Brain microvascular endothelial cell (primary cell): Measurements from ENCODE around the gene MEGF11.

ENCODE experiments used
- DNase-seq: peaks from one replicate; pipeline ENCODE4 v3.0.0-alpha.2; 2020
- H3K27ac ChIP-seq: fragments of 250-450 bp; sonication (Bioruptor Pico); 2 replicates; pipeline ENCODE4 v1.5.1; 2020; ENCODE audit warnings: mild to moderate bottlenecking, moderate library complexity
- H3K27me3 ChIP-seq: fragments of 250-450 bp; sonication (Bioruptor Pico); replicated peaks from 2 replicates; pipeline ENCODE4 v1.5.1; 2020; ENCODE audit warnings: mild to moderate bottlenecking
- H3K36me3 ChIP-seq: fragments of 250-450 bp; sonication (Bioruptor Pico); replicated peaks from 2 replicates; pipeline ENCODE4 v1.5.1; 2020; ENCODE audit warnings: mild to moderate bottlenecking
- H3K4me3 ChIP-seq: 2 replicates; pipeline ENCODE4 v1.5.1; 2011; ENCODE audit warnings: low read depth, mild to moderate bottlenecking, control low read depth, low read length, moderate library complexity
- in situ Hi-C: cut with HindIII; loops from 2 replicates; pipeline ENCODE4 v1.10.0; 2017; ENCODE audit warnings: low sequenced_read_pairs, low pct_ligation_motif_present
- TF ChIP-seq, protein P1 (sequence below): IDR thresholded peaks from 2 replicates; pipeline ENCODE4 v1.5.1; 2011; ENCODE audit warnings: low read depth, mild to moderate bottlenecking, moderate library complexity, low read length, control low read depth, inconsistent platforms; ENCODE audit errors: missing control alignments

MEGF11 gene

DNA sequence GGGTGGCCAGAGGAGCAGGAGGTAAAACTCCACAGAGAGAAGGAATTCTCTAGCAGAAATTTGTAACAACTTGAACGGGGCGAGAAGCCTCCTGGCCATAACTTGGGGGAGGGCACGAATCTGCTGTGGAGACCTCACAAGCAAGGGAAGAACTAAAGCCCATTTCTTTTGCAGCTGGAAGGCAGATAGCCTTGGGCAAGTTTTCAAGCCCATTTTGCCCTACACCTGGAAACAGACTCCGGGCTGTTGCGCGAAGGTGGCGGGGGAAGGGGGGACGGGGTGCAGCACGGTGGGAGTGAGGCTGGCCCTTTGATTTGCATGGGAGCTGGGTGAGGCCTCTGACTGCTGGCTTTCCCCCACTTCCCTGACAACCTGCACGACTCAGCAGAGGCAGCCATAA is 168.8 kb downstream of the MEGF11 start:
- in situ Hi-C loops: no loop called here
- no peak for DNase-seq
- H3K4me3 ChIP-seq: no peak overlapping the region
- H3K36me3 ChIP-seq: no peaks in the 10 kb centered on the region
- peaks cover 7% of the 10 kb centered on the region for H3K27me3 ChIP-seq
- H3K27ac ChIP-seq: no peak overlapping the region
- TF ChIP-seq, protein P1, sequence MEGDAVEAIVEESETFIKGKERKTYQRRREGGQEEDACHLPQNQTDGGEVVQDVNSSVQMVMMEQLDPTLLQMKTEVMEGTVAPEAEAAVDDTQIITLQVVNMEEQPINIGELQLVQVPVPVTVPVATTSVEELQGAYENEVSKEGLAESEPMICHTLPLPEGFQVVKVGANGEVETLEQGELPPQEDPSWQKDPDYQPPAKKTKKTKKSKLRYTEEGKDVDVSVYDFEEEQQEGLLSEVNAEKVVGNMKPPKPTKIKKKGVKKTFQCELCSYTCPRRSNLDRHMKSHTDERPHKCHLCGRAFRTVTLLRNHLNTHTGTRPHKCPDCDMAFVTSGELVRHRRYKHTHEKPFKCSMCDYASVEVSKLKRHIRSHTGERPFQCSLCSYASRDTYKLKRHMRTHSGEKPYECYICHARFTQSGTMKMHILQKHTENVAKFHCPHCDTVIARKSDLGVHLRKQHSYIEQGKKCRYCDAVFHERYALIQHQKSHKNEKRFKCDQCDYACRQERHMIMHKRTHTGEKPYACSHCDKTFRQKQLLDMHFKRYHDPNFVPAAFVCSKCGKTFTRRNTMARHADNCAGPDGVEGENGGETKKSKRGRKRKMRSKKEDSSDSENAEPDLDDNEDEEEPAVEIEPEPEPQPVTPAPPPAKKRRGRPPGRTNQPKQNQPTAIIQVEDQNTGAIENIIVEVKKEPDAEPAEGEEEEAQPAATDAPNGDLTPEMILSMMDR: no peak

DNA sequence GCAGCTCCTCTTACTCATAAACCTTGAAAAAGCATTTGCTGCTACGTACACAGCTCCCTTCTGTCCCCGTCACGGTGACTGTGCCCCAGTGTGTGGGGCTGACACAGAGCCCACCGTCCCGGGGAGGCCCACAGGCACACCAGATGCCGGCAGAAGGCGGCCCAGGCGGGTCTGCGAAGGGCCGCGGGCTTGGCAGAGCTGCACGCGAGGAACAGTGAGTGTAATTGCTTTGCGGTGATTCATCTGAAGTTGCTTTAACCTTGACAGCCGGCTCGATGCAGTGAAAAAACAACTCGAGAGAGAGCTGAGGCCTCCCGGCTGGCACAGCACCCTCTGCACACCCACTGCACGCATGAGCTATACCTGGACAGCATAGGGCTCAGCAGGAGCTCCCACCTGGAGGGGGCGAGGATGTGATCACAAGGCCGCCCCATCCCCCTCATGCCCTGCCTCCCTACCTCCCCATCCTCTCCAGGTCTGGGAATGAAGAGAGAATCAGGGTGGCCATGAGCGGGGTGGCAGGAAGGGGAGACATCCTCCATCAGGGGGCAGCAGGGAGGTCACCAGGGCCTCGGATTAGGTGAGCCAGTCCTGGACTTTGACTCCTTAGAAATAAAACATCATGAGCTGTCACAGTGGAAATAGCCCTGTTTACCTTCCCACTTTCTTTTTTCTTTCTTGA is 172.7 kb downstream of the MEGF11 start:
- no peak overlapping the region for H3K4me3 ChIP-seq
- H3K27me3 ChIP-seq: peaks cover 10% of the 10 kb centered on the region
- in situ Hi-C loops: no loop called here
- no peaks in the 10 kb centered on the region for H3K36me3 ChIP-seq
- no peak overlapping the region for H3K27ac ChIP-seq
- peak; percentile 57 for DNase-seq
- TF ChIP-seq, protein P1: peak; percentile 17

DNA sequence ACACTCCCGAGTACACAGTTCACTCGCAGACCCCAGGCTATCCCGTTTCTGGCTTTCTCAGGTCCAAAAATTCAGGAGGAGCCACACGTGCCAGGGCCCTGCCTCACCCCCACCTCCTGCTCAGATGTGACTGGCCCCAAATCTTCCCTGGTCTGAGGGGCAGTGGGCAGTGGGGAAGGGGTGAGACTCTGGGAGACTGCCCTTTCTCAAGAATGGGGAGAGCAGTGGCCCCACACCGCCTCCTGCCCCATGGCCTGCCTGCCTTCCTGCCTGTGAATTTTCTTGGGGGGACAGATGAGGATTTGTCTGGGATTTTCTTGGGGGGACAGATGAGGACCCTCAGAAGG is 174.6 kb downstream of the MEGF11 start:
- in situ Hi-C loops: no loop called here
- H3K4me3 ChIP-seq: no peak overlapping the region
- no peaks in the 10 kb centered on the region for H3K36me3 ChIP-seq
- peaks cover 9% of the 10 kb centered on the region for H3K27me3 ChIP-seq
- TF ChIP-seq, protein P1: no peak
- no peak for DNase-seq
- H3K27ac ChIP-seq: no peak overlapping the region

DNA sequence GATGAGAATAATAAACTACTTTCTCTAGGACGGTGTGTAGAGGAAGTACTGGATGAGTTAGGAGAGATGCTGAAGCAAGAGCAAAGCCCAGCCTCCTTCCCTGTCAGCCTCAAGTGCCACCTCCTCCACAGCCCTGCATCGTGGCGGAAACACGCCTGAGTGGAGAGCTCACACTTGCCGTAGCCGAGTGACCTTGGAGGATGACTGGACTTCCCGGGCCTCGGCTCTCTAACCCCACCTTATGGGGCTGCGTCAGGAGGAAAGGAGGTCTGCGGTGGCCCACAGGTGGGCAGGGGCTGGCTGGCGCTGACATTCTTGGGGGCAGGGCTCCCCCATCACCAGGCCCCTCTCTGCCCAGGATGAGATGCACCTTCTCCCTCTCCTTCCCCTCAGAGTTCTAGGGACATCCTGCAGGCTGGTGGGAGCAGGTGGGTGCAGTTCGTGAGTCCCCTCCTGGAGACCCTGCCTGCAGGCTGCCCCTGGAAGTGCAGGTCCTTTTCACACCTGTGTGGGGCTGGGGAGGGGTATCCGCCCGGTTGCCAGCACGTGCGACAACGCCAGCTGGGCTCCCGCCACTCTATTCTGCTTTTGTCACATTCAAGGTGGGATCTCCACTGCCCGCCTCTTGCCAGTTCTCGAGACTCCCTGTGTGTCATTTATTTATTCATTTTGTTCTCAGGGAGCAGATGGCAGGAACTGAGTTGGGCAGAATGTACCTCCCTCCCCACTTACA is 175.2 kb downstream of the MEGF11 start:
- no peak for DNase-seq
- in situ Hi-C loops: no loop called here
- no peaks in the 10 kb centered on the region for H3K36me3 ChIP-seq

DNA sequence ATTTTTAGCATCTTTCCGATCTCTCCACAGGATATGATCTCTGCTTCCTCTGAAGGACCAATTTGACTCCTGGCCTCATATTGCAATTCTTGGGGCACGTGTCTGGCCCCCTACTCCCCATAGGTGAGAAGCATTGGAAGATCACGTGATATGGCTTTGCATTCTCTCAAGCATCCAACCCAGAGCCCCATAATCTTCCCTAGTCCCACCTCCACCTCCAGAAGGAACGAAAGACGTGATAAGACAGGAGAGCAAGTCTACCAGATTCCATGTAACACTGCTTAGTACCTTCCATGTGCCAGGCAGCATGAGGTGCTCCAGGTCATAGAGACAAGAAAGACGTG is 176.3 kb downstream of the MEGF11 start:
- in situ Hi-C loops: no loop called here

More for the DNA sequence above, 175.2 kb downstream of the MEGF11 start:
- TF ChIP-seq, protein P1: no peak
- no peak overlapping the region for H3K4me3 ChIP-seq
- H3K27me3 ChIP-seq: peaks cover 9% of the 10 kb centered on the region
- H3K27ac ChIP-seq: no peak overlapping the region

More for the DNA sequence above, 176.3 kb downstream of the MEGF11 start:
- peaks cover 9% of the 10 kb centered on the region for H3K27me3 ChIP-seq
- no peak overlapping the region for H3K4me3 ChIP-seq
- TF ChIP-seq, protein P1: no peak
- no peaks in the 10 kb centered on the region for H3K36me3 ChIP-seq
- DNase-seq: no peak
- H3K27ac ChIP-seq: no peak overlapping the region
